Measurements from ENCODE around the gene ARHGAP25. TPM values are rescaled to one million over a fixed set of nuclear protein-coding genes. Genes with fewer than 3 reads are reported as not detected.

Gene ARHGAP25
- polyA plus RNA-seq, 1 donor (not counting 4 experiments of a cell fraction or from before 2014, with no cell fraction given), result 25.3 TPM

DNA sequence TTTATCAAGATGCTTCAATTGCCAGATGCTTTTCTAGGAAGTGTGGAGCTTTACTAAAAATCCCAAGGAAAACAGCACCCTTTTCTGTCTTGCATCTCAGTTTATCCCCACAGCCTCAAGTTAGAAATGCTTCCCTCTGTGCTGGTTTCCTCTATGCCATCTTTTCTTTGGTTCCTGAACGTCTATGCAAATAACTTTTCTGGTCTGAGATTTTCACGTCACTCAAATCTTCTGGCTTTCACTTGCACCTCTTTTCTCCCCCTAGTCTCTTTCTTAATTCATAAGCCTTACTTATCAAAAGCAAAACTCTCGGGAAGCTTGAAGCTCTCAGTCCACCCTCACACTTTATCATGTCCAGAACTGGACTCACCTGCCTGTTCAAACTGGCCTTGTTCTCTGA lies 33.9 kb downstream of the ARHGAP25 start:
- H2AFZ ChIP-seq (ENCODE audit: control insufficient read depth, low read length), result no peak overlapping the region
- H3K9me1 ChIP-seq (ENCODE audit: control insufficient read depth, extremely low read depth, insufficient read depth, low read length), result no peaks in the 10 kb centered on the region
- no peak overlapping the region for H3K4me2 ChIP-seq (ENCODE audit: control insufficient read depth, extremely low read depth, insufficient read depth, low read depth, low read length)
- no peak overlapping the region for H3K27ac ChIP-seq (ENCODE audit: control insufficient read depth, insufficient read depth, low read length)
- H3K36me3 ChIP-seq (ENCODE audit: control insufficient read depth in 2 of 2, extremely low read depth in 1 of 2, insufficient read depth in 2 of 2, low read length in 2 of 2), result no peaks in the 10 kb centered on the region
- H3K9me3 ChIP-seq (ENCODE audit: control insufficient read depth, low read depth, low read length), result no peaks in the 10 kb centered on the region
- no peaks in the 10 kb centered on the region for H4K20me1 ChIP-seq (ENCODE audit: control insufficient read depth, extremely low read depth, insufficient read depth, low read length)
- DNase-seq (ENCODE audit: low read depth, low spot score), result no peak
- FAIRE-seq, result no peak
- H3K9ac ChIP-seq (ENCODE audit: control insufficient read depth, extremely low read depth, insufficient read depth, low read length), result no peak overlapping the region
- peaks cover 25% of the 10 kb centered on the region for H3K4me1 ChIP-seq (ENCODE audit: control insufficient read depth, extremely low read depth, insufficient read depth, low read length)
- H3K27me3 ChIP-seq (ENCODE audit: control insufficient read depth, extremely low read depth, insufficient read depth, low read length), result no peaks in the 10 kb centered on the region
- TF ChIP-seq, protein P1, sequence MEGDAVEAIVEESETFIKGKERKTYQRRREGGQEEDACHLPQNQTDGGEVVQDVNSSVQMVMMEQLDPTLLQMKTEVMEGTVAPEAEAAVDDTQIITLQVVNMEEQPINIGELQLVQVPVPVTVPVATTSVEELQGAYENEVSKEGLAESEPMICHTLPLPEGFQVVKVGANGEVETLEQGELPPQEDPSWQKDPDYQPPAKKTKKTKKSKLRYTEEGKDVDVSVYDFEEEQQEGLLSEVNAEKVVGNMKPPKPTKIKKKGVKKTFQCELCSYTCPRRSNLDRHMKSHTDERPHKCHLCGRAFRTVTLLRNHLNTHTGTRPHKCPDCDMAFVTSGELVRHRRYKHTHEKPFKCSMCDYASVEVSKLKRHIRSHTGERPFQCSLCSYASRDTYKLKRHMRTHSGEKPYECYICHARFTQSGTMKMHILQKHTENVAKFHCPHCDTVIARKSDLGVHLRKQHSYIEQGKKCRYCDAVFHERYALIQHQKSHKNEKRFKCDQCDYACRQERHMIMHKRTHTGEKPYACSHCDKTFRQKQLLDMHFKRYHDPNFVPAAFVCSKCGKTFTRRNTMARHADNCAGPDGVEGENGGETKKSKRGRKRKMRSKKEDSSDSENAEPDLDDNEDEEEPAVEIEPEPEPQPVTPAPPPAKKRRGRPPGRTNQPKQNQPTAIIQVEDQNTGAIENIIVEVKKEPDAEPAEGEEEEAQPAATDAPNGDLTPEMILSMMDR (optimal IDR thresholded peaks at IDR 0.05 in 1 of 3, IDR thresholded peaks at IDR 0.05 in 1 of 3, conservative IDR thresholded peaks at IDR 0.05 in 1 of 3; ENCODE audit: extremely low read depth in 1 of 3, insufficient read depth in 2 of 3, low read length in 3 of 3), result no peak
- TF ChIP-seq EZH2 (IDR thresholded peaks at IDR 0.05; ENCODE audit: low read length), result no peak
- dilution Hi-C loops (cut with MboI; ENCODE audit: extremely low pct_ligation_motif_present, low sequenced_read_pairs), result no loop called here
- no peaks in the 10 kb centered on the region for H3K79me2 ChIP-seq (ENCODE audit: control insufficient read depth, insufficient read depth, low read length)
- no peak overlapping the region for H3K4me3 ChIP-seq (ENCODE audit: control insufficient read depth in 2 of 3, extremely low read depth in 1 of 3, insufficient read depth in 2 of 3, low read depth in 1 of 3, low read length in 3 of 3)

DNA sequence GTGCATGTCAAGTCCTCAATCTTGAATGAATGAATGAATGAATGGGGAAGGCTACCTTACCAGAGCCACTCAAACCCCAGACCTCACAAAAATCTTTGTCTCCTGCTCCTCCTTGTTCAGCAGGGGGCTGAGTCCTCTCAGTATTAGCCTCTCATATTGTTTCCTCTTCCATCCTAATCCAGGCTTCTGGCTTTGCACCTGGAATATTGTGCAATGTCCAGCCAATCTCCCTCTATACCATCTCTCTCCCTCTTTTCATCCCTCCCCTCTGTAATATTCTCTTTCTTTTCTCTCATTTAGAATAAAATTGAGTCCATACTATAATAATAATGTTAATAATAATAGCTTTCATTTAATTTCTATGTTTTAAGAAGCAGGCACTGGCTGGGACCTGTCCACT lies 34.3 kb downstream of the ARHGAP25 start:
- no peak overlapping the region for H3K9ac ChIP-seq (ENCODE audit: control insufficient read depth, extremely low read depth, insufficient read depth, low read length)
- TF ChIP-seq, protein P1 (optimal IDR thresholded peaks at IDR 0.05 in 1 of 3, IDR thresholded peaks at IDR 0.05 in 1 of 3, conservative IDR thresholded peaks at IDR 0.05 in 1 of 3; ENCODE audit: extremely low read depth in 1 of 3, insufficient read depth in 2 of 3, low read length in 3 of 3), result no peak
- no peak for TF ChIP-seq EZH2 (IDR thresholded peaks at IDR 0.05; ENCODE audit: low read length)
- H3K36me3 ChIP-seq (ENCODE audit: control insufficient read depth in 2 of 2, extremely low read depth in 1 of 2, insufficient read depth in 2 of 2, low read length in 2 of 2), result no peaks in the 10 kb centered on the region
- no peaks in the 10 kb centered on the region for H3K79me2 ChIP-seq (ENCODE audit: control insufficient read depth, insufficient read depth, low read length)
- no peaks in the 10 kb centered on the region for H4K20me1 ChIP-seq (ENCODE audit: control insufficient read depth, extremely low read depth, insufficient read depth, low read length)
- DNase-seq (ENCODE audit: low read depth, low spot score), result no peak
- no peaks in the 10 kb centered on the region for H3K9me1 ChIP-seq (ENCODE audit: control insufficient read depth, extremely low read depth, insufficient read depth, low read length)
- H3K27me3 ChIP-seq (ENCODE audit: control insufficient read depth, extremely low read depth, insufficient read depth, low read length), result no peaks in the 10 kb centered on the region
- H3K27ac ChIP-seq (ENCODE audit: control insufficient read depth, insufficient read depth, low read length), result no peak overlapping the region
- no peak for FAIRE-seq
- H3K4me2 ChIP-seq (ENCODE audit: control insufficient read depth, extremely low read depth, insufficient read depth, low read depth, low read length), result no peak overlapping the region
- no peak overlapping the region for H2AFZ ChIP-seq (ENCODE audit: control insufficient read depth, low read length)
- H3K4me3 ChIP-seq (ENCODE audit: control insufficient read depth in 2 of 3, extremely low read depth in 1 of 3, insufficient read depth in 2 of 3, low read depth in 1 of 3, low read length in 3 of 3), result no peak overlapping the region
- H3K9me3 ChIP-seq (ENCODE audit: control insufficient read depth, low read depth, low read length), result no peaks in the 10 kb centered on the region
- dilution Hi-C loops (cut with MboI; ENCODE audit: extremely low pct_ligation_motif_present, low sequenced_read_pairs), result no loop called here
- H3K4me1 ChIP-seq (ENCODE audit: control insufficient read depth, extremely low read depth, insufficient read depth, low read length), result peaks cover 25% of the 10 kb centered on the region

Data from keratinocyte (primary cell).